ENCODE data around the gene NTN1.

Gene NTN1

DNA sequence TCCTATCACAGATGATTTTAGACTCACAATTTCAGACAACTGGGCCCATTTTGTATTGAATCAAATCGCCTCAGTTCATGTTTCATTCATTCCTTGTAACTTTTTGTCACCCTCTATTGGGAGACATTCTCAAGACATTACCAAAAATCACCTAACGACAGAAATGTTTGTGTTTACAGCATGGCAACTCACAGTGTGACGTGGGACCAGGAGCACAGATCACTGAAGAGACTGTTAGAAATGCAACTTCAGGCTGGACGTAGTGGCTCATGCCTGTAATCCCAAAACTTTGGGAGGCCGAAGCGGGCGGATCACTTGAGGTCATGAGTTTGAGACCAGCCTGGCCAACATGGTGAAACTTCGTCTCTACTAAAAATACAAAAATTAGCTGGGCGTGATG, 249.6 kb downstream of the NTN1 start:
- TF ChIP-seq, protein P1, sequence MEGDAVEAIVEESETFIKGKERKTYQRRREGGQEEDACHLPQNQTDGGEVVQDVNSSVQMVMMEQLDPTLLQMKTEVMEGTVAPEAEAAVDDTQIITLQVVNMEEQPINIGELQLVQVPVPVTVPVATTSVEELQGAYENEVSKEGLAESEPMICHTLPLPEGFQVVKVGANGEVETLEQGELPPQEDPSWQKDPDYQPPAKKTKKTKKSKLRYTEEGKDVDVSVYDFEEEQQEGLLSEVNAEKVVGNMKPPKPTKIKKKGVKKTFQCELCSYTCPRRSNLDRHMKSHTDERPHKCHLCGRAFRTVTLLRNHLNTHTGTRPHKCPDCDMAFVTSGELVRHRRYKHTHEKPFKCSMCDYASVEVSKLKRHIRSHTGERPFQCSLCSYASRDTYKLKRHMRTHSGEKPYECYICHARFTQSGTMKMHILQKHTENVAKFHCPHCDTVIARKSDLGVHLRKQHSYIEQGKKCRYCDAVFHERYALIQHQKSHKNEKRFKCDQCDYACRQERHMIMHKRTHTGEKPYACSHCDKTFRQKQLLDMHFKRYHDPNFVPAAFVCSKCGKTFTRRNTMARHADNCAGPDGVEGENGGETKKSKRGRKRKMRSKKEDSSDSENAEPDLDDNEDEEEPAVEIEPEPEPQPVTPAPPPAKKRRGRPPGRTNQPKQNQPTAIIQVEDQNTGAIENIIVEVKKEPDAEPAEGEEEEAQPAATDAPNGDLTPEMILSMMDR (IDR thresholded peaks at IDR 0.05; ENCODE audit: borderline replicate concordance, insufficient read depth, low read depth, low read length), result no peak
- H3K4me3 ChIP-seq (ENCODE audit: low read depth, low read length), result no peak overlapping the region

DNA sequence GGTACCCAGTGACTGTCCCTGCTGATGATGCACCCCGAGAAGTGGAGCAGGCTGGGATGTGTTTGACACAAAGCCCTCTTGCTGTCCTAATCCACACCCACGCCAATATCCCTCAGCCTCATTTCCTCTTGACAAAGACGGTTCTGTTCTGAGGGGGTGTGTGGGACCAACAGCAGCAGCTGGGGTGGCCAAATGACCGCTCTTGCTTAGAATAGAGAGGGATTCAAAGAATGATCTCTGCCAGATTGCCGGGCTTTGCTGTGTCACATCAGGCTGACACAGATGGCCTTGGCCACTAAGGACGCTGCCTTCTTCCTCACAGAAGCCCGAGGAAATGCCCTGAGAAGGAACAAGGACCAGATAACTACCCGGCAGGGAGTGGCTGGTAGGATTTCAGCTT, 250.7 kb downstream of the NTN1 start:
- no peak overlapping the region for H3K4me3 ChIP-seq (ENCODE audit: low read depth, low read length)
- TF ChIP-seq, protein P1 (IDR thresholded peaks at IDR 0.05; ENCODE audit: borderline replicate concordance, insufficient read depth, low read depth, low read length), result no peak

DNA sequence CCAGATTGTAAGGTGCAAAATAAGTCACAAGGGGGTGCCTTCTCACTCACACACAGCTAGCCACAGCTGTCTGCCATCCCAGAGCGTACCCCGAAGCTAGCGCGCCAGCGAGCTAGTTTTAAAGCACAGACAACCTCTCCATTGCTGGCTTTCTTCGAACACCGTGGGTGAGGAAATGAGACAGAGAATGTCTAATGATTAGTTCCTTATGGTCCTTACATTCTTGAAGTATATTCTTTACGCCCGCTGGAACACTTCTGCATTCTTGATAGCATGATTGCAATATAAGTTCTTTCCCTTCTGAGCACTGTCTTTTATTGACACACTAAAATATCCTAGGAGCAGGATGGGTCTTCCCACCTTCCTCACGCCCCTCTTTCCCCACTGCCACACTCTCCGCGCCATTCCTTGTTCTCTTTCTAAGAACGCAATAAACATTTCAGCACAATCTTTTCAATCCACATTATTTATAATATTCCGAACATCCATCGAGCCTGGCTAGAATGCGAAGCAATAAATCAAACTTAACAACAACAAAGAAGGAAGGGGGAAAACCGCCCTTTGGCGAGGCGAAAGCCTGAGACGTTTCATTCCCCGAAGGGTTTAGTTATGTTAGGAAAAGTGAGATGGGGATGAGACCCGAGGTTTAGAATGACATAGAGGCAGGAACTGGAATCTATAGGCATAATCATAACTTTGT, 251.3 kb downstream of the NTN1 start:
- TF ChIP-seq, protein P1 (IDR thresholded peaks at IDR 0.05; ENCODE audit: borderline replicate concordance, insufficient read depth, low read depth, low read length), result no peak
- H3K4me3 ChIP-seq (ENCODE audit: low read depth, low read length), result no peak overlapping the region

DNA sequence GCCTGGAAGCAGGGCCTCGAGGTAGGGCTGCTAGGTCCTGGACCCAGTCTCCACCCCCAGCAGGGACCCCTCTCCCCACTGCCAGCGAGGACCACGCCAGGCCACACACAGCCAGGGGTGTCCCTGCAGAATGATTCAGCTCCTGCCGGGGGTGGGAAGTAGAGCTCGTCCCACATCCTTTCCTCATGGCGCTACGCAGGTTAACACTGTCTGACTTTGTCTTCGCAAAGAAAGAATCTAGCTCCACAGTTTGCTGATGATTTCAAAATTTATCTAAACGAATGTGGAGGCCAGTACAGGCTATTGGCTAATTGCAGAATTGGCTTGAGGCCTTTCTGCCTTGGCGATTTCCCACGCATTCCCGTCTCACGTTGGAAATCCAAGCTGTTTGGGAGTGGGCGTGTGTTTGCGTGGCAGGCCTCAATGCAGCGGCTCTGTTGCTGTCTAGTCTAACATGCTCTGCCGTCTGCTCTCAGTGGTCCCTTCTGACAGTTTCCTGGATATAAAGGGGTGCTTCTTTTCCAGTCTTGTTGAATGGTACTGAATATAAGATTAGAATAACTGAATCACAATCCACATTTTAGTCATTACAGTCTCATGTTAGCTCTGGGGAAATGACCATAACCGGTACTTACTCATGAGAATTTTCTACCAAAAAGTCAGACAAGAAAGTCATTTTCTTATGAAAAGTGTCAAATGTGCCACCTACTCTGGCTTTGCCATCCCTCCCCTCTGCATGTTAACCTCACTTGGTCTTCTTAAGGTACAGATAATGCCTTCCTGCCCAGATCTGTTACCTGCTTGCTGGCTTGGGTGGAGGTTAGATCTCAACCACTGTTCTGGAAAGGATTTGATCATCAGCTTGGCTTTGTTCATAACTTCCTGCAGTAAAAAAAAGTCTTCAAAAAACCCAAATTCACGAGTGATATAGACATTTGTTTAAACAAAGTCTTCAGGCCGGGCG, 252.4 kb downstream of the NTN1 start:
- no peak overlapping the region for H3K4me3 ChIP-seq (ENCODE audit: low read depth, low read length)
- TF ChIP-seq, protein P1 (IDR thresholded peaks at IDR 0.05; ENCODE audit: borderline replicate concordance, insufficient read depth, low read depth, low read length), result no peak

DNA sequence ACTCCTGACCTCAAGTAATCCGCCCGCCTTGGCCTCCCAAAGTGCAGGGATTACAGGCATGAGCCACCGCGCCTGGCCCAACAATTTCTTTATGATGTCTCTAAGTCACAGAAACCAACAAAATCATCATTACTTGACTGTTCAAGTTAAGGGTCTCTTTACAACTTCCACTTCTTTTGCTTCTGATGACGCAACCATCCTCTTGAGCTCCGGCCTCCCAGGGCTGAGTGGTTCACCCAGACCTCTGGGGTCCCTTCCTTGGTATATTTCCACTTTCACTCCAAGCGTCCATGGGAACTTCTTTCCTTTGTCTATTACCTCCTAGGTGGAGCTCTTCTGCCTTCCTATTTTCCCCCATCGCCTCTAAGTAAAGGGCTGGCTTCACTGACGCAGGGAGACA, 253.7 kb downstream of the NTN1 start:
- TF ChIP-seq, protein P1 (IDR thresholded peaks at IDR 0.05; ENCODE audit: borderline replicate concordance, insufficient read depth, low read depth, low read length), result no peak
- no peak overlapping the region for H3K4me3 ChIP-seq (ENCODE audit: low read depth, low read length)

DNA sequence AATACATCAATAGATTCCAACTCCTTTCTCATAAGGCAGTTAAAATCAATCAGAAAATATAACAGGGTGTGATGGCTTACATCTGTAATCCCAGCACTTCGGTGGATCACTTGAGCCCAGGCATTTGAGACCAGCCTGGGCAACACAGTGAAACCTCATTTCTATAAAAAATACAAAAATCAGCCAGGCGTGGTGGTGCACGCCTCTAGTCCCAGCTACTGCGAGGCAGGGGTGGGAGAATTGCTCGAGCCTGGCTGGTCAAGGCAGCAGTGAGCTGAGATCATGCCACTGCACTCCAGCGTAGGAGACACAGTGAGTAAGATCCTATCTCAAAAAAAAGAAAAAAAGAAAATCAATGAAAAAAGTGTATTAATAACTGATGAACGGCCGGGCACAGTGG, 258.6 kb downstream of the NTN1 start:
- no peak overlapping the region for H3K4me3 ChIP-seq (ENCODE audit: low read depth, low read length)
- TF ChIP-seq, protein P1 (IDR thresholded peaks at IDR 0.05; ENCODE audit: borderline replicate concordance, insufficient read depth, low read depth, low read length), result no peak

All from GM12875 (cell line).